Measurements from ENCODE around the gene ALPK1. TPM values are rescaled to one million over a fixed set of nuclear protein-coding genes. Genes with fewer than 3 reads are reported as not detected.

ALPK1 gene
- total RNA-seq, 4 donors from 2014 or later: 12.6 to 19.9 (median 14.8) TPM

- Histone ChIP-seq H3K27me3 (no peaks in the 10 kb centered on the region), H3K4me3 (no peak overlapping the region), H3K9me3 (no peaks in the 10 kb centered on the region), H3K36me3 (peaks cover 0 to 3% (median 0%) of the 10 kb centered on the region in 4 donors), H3K27ac (replicated peaks in 1 of 4) (no peak overlapping the region), H3K4me1 (peaks cover 4 to 9% (median 9%) of the 10 kb centered on the region in 4 donors)
- no peak for DNase-seq (ENCODE audit: extremely low spot score)
- intact Hi-C loops (cut with DNase I): no loop called here
- WGBS: 80% methylated on average over 5 of the region's 5 CpGs
- TF ChIP-seq POLR2AphosphoS5 (IDR thresholded peaks at IDR 0.05): no peak
- TF ChIP-seq EP300 (IDR thresholded peaks at IDR 0.05): no peak
- TF ChIP-seq, protein P1, sequence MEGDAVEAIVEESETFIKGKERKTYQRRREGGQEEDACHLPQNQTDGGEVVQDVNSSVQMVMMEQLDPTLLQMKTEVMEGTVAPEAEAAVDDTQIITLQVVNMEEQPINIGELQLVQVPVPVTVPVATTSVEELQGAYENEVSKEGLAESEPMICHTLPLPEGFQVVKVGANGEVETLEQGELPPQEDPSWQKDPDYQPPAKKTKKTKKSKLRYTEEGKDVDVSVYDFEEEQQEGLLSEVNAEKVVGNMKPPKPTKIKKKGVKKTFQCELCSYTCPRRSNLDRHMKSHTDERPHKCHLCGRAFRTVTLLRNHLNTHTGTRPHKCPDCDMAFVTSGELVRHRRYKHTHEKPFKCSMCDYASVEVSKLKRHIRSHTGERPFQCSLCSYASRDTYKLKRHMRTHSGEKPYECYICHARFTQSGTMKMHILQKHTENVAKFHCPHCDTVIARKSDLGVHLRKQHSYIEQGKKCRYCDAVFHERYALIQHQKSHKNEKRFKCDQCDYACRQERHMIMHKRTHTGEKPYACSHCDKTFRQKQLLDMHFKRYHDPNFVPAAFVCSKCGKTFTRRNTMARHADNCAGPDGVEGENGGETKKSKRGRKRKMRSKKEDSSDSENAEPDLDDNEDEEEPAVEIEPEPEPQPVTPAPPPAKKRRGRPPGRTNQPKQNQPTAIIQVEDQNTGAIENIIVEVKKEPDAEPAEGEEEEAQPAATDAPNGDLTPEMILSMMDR (IDR thresholded peaks at IDR 0.05): no peak
- TF ChIP-seq POLR2A (IDR thresholded peaks at IDR 0.05; ENCODE audit: low read depth): no peak
These were observed 14.3 kb downstream of the ALPK1 start for GRCh38 chr4:112311516-112311915.

DNA sequence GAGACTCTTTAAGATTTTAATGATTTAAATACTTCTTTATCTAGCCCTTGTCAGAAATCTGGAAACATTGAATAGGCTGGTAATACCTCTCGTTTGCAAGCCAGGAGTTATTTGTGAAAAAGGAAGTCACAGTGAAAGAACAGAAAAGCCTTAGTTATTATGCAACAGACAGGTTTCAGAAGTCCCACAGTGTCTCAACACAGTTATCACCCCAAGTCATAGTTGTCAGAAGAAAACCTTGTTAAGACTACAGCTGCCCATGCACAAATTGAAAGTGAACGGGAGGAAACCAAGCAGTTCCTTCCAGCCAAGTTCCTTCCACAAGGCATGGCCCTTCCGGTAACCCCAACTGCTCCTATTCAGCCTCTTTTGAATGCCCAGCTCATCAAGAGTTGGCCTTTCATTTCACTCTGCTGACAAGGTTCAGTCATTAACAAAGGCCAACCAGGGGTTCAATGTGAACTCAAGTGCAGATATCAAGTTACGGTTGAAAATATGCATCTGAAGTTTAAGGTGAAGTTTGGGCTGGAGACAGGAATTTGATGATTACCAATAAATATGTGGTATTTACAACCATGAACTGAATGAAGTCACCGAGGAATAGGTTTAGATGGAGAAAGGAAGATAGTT is 15.6 kb downstream of the ALPK1 start:
- peaks cover 0 to 3% (median 0%) of the 10 kb centered on the region in 4 donors for H3K36me3 ChIP-seq
- H3K27me3 ChIP-seq: no peaks in the 10 kb centered on the region
- intact Hi-C loops (cut with DNase I): no loop called here
- no peak overlapping the region for H3K4me3 ChIP-seq
- H3K4me1 ChIP-seq: peaks cover 4 to 9% (median 9%) of the 10 kb centered on the region in 4 donors
- H3K27ac ChIP-seq (replicated peaks in 1 of 4): no peak overlapping the region
- H3K9me3 ChIP-seq: no peaks in the 10 kb centered on the region
- no peak for TF ChIP-seq POLR2AphosphoS5 (IDR thresholded peaks at IDR 0.05)
- TF ChIP-seq, protein P1 (IDR thresholded peaks at IDR 0.05): no peak
- TF ChIP-seq POLR2A (IDR thresholded peaks at IDR 0.05; ENCODE audit: low read depth): no peak
- TF ChIP-seq EP300 (IDR thresholded peaks at IDR 0.05): no peak
- DNase-seq (ENCODE audit: extremely low spot score): no peak
- 89% methylated on average over 5 of the region's 5 CpGs for WGBS

- Histone ChIP-seq H3K27me3 (no peaks in the 10 kb centered on the region), H3K36me3 (peaks cover 0 to 8% (median 0%) of the 10 kb centered on the region in 4 donors), H3K4me1 (no peaks in the 10 kb centered on the region), H3K9me3 (no peaks in the 10 kb centered on the region), H3K4me3 (no peak overlapping the region), H3K27ac (replicated peaks in 1 of 4) (no peak overlapping the region)
- TF ChIP-seq EP300 (IDR thresholded peaks at IDR 0.05) (no peak), POLR2A (IDR thresholded peaks at IDR 0.05; ENCODE audit: low read depth) (no peak), POLR2AphosphoS5 (IDR thresholded peaks at IDR 0.05) (no peak)
- TF ChIP-seq, protein P1 (IDR thresholded peaks at IDR 0.05): no peak
- intact Hi-C loops (cut with DNase I): no loop called here
- DNase-seq (ENCODE audit: extremely low spot score): no peak
- 85% methylated on average over 3 of the region's 3 CpGs for WGBS
These were observed 18.3 kb downstream of the ALPK1 start for GRCh38 chr4:112315446-112315845.

DNA sequence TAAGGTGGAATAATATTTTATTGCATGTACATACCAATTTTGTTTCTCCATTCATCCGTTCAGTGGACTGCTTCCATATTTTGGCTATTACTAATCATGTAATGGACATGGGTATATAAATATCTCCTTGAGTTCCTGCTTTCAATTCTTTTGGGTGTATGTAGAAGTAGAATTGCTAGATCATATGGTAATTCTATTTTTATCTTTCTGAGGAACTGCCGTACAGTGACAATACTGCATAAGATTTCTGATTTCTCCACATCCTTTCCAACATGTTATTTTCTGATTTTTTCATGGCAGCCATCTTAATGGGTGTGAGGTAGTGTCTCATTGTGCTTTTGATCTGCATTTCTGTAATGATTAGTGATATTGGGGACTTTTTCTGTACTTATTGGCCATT is 19.2 kb downstream of the ALPK1 start:
- no peak overlapping the region for H3K4me3 ChIP-seq
- no peak for DNase-seq (ENCODE audit: extremely low spot score)
- 82% methylated on average over 2 of the region's 2 CpGs for WGBS
- no peaks in the 10 kb centered on the region for H3K4me1 ChIP-seq
- intact Hi-C loops (cut with DNase I): no loop called here
- TF ChIP-seq, protein P1 (IDR thresholded peaks at IDR 0.05): no peak
- TF ChIP-seq POLR2A (IDR thresholded peaks at IDR 0.05; ENCODE audit: low read depth): no peak
- TF ChIP-seq POLR2AphosphoS5 (IDR thresholded peaks at IDR 0.05): no peak
- TF ChIP-seq EP300 (IDR thresholded peaks at IDR 0.05): no peak
- H3K36me3 ChIP-seq: peaks cover 0 to 8% (median 0%) of the 10 kb centered on the region in 4 donors
- no peaks in the 10 kb centered on the region for H3K27me3 ChIP-seq
- H3K9me3 ChIP-seq: no peaks in the 10 kb centered on the region
- no peak overlapping the region for H3K27ac ChIP-seq (replicated peaks in 1 of 4)

Data from esophagus muscularis mucosa (tissue), 4 donors.